GM10248 (cell line): ENCODE results near the gene ECE1.

Experiments
- CTCF ChIA-PET: fragments of 300-600 bp; sonication (Branson Sonifier 250); formaldehyde crosslinking; extraction: SDS; loops from one replicate; lab custom pipeline; 2021; ENCODE audit warnings: antibody characterized with exemption; lab: Yijun Ruan, JAX
- POLR2A ChIA-PET: fragments of 350-650 bp; sonication (Branson Sonifier 250); formaldehyde crosslinking; extraction: SDS; loops from one replicate; lab custom pipeline; 2020; ENCODE audit warnings: antibody characterized with exemption; lab: Yijun Ruan, JAX
- DNase-seq: peaks from one replicate; pipeline ENCODE4 v3.0.0; 2012; ENCODE audit errors: extremely low spot score
- TF ChIP-seq, protein P1 (sequence below): IDR thresholded peaks from 2 replicates; pipeline ENCODE4 v1.5.1; 2012; ENCODE audit warnings: mild to moderate bottlenecking, low read depth; ENCODE audit errors: extremely low read depth, missing control alignments, control extremely low read depth

Gene ECE1

DNA sequence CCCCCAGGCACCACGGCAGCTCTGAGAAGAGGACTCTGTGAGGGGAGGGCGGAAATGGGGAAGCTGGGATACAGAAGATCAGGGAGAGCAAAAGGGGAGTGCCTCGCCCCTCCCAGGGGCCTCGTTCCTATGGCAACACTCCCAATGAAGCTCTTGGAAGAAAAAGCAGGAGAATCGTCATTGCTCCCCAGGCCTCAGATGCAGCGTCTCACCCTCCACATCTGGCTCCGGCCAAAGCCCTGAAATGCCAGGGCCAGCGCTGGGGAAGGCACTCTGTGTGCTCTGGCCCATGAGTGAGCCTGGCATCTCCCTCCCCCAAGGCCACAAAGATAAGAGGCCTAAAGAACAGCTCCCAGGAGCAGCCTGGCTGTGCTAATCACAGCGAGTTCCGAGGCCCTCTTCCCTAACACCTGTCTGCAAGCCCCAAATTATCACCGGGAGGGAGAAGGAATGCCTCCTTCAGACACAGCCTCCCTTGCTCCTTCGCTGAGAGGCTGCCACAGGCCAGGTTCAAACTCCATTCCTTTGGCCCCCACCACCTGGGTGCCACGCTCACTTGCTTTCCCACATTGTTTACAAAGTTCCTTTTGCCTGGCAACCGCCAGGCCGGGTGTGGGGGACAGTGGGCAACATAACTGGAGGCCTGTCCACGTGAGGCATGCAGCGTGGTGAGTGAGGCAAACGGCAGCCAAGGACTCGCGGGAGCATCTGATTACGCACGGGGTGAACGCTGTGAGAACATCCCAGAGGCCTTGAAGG, 27.8 kb downstream of the ECE1 start:
- CTCF ChIA-PET, result interaction anchor here (0.7 to 12.7 kb wide), 7 partner anchors 7 to 107 kb away, joined by 3 to 196 read pairs (median 5); no protein-coding TSS in a partner anchor
- DNase-seq, result no peak
- TF ChIP-seq, protein P1, sequence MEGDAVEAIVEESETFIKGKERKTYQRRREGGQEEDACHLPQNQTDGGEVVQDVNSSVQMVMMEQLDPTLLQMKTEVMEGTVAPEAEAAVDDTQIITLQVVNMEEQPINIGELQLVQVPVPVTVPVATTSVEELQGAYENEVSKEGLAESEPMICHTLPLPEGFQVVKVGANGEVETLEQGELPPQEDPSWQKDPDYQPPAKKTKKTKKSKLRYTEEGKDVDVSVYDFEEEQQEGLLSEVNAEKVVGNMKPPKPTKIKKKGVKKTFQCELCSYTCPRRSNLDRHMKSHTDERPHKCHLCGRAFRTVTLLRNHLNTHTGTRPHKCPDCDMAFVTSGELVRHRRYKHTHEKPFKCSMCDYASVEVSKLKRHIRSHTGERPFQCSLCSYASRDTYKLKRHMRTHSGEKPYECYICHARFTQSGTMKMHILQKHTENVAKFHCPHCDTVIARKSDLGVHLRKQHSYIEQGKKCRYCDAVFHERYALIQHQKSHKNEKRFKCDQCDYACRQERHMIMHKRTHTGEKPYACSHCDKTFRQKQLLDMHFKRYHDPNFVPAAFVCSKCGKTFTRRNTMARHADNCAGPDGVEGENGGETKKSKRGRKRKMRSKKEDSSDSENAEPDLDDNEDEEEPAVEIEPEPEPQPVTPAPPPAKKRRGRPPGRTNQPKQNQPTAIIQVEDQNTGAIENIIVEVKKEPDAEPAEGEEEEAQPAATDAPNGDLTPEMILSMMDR, result no peak
- POLR2A ChIA-PET, result no interaction called here

DNA sequence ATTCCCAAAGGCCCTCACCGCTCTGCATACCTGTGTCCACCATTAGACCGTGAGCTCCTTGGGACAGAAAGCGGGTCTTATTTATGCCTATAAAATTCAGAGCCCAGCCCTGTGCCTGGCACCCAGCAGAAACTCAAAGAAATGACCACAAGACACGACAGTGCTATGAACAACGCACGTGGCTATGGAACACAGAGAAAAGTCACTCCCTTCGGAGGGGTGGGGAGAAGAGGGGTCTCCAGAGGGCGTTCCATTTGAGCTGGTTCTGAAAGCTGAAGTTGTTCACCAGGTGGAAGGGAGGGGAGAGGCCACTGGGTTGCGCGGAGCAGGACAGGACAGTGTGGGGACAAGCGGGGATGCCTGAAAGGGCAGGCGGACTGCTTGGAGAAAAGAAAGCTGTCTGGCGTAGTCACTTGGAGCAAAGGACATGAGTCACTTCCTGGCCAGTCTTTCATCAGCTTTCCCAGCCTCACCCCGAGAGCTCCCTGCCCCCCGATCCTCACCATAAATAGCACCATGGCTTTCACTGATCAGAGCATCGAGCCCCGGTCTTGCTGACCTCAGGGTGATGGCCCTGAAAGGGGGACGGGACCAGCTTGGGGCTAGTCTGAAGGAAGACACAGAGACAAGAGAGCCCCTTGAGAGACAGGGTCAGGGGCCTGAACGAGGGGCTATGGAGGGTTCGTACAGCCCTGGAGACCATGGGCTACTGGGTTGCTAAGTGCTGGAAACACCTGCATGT, 28.5 kb downstream of the ECE1 start:
- TF ChIP-seq, protein P1, result no peak
- DNase-seq, result no peak
- ChIA-PET POLR2A (no interaction called here), CTCF (interaction anchor here (0.6 to 12.7 kb wide), 10 partner anchors 8 to 216 kb away, joined by 3 to 196 read pairs (median 4); no protein-coding TSS in a partner anchor)

DNA sequence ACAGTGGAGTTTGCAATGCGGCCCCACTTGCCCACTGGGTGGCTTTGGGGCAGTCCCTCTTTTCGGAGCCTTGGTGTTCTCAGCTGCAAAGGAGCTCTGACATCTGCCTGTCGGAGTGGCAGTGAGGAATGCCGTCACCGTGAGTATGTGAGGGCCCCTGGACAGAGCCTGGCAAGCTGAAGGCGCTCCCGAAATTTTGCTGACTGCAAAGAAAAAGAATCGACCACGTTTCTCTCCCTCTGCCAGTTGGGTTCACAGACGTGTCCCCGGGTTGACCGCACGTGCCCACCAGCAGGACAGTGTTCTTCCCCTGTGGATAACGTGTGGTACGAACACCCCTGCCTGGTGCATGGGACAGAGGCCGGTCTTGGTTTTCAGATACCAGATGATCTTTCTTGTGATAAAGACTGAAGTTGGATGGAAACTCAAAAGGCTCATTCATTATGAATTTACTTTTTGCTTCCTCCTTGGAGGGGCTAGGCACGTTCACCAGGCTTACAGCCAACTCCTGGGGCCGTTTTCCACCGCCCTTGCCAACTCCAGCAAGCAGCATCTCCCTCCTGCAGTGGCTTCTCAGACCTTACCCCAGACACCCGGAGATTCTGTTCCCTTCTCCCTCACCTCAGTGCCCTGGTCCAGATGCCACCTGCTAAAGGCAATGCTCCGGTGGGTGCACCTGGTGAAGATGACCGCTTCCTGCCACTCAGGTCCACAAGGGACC, 29.7 kb downstream of the ECE1 start:
- TF ChIP-seq, protein P1, result no peak
- ChIA-PET POLR2A (no interaction called here), CTCF (interaction anchor here (1.1 to 12.7 kb wide), 6 partner anchors 9 to 109 kb away, joined by 3 to 196 read pairs (median 6); no protein-coding TSS in a partner anchor)
- DNase-seq, result no peak

DNA sequence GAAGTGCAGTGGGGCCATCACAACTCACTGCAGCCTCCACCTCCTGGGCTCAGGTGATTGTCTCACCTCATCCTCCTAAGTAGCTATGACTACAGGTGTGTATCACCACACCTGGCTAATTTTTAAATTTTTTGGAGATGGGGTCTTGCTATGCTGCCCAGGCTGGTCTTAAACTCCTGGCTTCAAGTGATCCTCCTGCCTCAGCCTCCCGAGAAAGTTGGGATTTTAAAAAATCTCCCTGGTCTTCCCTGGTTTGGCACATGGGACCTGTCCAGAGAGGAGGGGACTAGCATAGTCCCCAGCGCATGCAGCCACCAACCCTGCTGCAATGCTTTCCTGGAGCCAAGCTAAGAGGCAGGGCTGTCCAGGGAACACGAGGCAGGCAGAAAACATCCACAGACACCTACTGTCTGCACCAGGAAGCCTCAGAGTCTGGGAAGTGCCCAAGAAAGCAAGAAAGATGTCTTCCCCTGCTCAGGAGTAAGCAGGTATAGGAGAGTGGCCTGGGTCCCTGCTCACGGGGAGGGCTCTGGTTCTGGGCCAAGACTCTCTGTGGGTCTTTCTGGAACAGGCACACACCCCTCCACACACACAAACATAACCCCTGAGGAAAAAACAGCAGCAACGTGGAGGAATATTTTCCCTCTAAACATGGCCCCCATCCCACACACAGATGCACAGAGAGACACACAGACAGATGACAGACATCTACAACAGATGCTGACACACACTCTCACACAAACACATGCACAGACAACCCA, 30.8 kb downstream of the ECE1 start:
- ChIA-PET CTCF (interaction anchor here (9.4 to 12.7 kb wide), 2 partner anchors 10 to 110 kb away, joined by 196 to 313 read pairs; no protein-coding TSS in a partner anchor), POLR2A (no interaction called here)
- no peak for DNase-seq
- TF ChIP-seq, protein P1, result no peak

DNA sequence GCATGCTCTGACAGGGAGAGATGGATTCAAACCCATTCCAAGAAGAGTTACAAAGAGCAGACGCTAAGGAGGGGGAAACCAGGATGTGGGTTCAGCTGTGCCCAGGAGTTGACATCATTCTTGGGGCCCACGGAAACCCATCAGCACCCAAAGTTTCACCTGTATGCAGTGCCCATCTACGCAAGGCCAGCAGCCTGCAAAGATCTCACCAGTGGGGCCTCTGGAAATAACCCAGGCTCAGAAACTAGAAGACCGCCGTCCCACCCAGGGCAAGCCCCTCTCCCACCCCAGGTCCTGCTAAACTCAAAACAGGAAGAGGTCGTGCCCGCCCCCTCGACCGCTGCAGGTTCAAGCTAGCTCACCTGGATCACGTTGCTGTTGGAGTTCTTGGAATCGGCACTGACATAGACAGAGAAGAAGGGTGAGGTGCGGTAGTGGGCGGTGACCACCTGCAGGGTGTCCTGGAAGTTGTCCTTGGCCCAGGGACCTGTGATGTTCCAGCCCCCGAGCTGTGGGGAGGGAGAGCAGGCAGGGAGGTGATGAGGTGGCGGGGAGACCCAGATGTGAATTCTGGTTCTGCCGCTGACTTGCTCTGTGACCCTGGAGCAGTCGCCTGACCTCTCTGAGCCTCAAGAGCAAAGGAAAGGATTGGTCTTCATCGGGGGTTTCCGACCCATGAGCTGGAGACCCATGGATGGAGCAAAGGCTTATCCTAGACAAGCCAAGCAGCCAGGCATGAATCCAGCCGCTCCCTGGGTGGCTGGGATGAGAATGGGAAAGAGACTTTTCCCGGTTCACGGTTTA, 31.7 kb downstream of the ECE1 start:
- ChIA-PET POLR2A (no interaction called here), CTCF (interaction anchor here (1.2 to 12.7 kb wide), 5 partner anchors 11 to 1446 kb away, joined by 3 to 313 read pairs (median 5); no protein-coding TSS in a partner anchor)
- TF ChIP-seq, protein P1, result no peak
- no peak for DNase-seq
